Measurements from ENCODE around the gene KCMF1.
A peak's percentile ranks its signal among the peaks of the same experiment; 100 is the strongest.

The KCMF1 gene

GRCh38 chr2:84970868-84971509, at the start of gene KCMF1:
TSS of gene KCMF1 (plus strand) at chr2:84971161. CDS start at chr2:84971452, 291 bp downstream.
- Histone ChIP-seq H3K9ac (ENCODE audit: low read length) (peak within 1 kb of the TSS; percentile 98), H3K27ac (ENCODE audit: low read depth, low read length) (peak within 1 kb of the TSS; percentile 96), H3K9me3 (ENCODE audit: low read length) (no peaks in the 10 kb centered on the region), H3K27me3 (ENCODE audit: control insufficient read depth in 1 of 2, insufficient read depth in 2 of 2, low read length in 2 of 2) (no peaks in the 10 kb centered on the region), H3K36me3 (ENCODE audit: insufficient read depth, low read length) (no peaks in the 10 kb centered on the region), H3K4me1 (ENCODE audit: insufficient read depth, low read length) (peaks cover 41% of the 10 kb centered on the region), H3K4me3 (ENCODE audit: low read depth in 1 of 2, low read length in 2 of 2) (peak within 1 kb of the TSS; percentile 83 to 89)

DNA sequence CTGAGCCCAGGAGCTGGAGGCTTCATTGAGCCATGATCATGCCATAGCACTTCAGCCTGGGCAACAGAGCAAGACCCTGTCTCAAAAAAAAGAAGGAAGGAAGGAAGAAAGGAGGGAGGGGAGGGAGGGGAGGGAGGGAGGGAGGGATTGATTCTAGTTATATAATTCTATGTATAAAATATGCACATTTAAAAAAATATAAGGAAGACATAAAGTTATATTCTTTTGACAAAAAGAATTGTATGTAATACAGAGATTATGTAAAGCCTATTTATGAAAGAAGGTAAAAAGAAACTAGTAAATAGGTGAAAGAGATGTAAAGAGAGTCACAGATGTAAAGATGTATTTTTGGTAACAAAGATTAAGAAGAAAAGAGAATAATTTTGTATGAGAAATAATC, 48.0 kb upstream of the KCMF1 start:
- Histone ChIP-seq H3K27ac (ENCODE audit: low read depth, low read length) (no peak overlapping the region), H3K4me3 (ENCODE audit: low read depth in 1 of 2, low read length in 2 of 2) (no peak overlapping the region), H3K27me3 (ENCODE audit: control insufficient read depth in 1 of 2, insufficient read depth in 2 of 2, low read length in 2 of 2) (no peaks in the 10 kb centered on the region), H3K9ac (ENCODE audit: low read length) (no peak overlapping the region), H3K36me3 (ENCODE audit: insufficient read depth, low read length) (no peaks in the 10 kb centered on the region), H3K9me3 (ENCODE audit: low read length) (no peaks in the 10 kb centered on the region), H3K4me1 (ENCODE audit: insufficient read depth, low read length) (peaks cover 15% of the 10 kb centered on the region)

GRCh38 chr2:84924173-84925106, 46.5 kb upstream of the KCMF1 start:
- Histone ChIP-seq H3K27ac (ENCODE audit: low read depth, low read length) (no peak overlapping the region), H3K9me3 (ENCODE audit: low read length) (no peaks in the 10 kb centered on the region), H3K9ac (ENCODE audit: low read length) (no peak overlapping the region), H3K27me3 (ENCODE audit: control insufficient read depth in 1 of 2, insufficient read depth in 2 of 2, low read length in 2 of 2) (no peaks in the 10 kb centered on the region), H3K36me3 (ENCODE audit: insufficient read depth, low read length) (no peaks in the 10 kb centered on the region), H3K4me1 (ENCODE audit: insufficient read depth, low read length) (peaks cover 15% of the 10 kb centered on the region), H3K4me3 (ENCODE audit: low read depth in 1 of 2, low read length in 2 of 2) (no peak overlapping the region)

- Histone ChIP-seq H3K27me3 (ENCODE audit: control insufficient read depth in 1 of 2, insufficient read depth in 2 of 2, low read length in 2 of 2) (no peaks in the 10 kb centered on the region), H3K27ac (ENCODE audit: low read depth, low read length) (no peak overlapping the region), H3K4me3 (ENCODE audit: low read depth in 1 of 2, low read length in 2 of 2) (peak overlapping the region in 1 of 2 donors; percentile 74), H3K9ac (ENCODE audit: low read length) (no peak overlapping the region), H3K4me1 (ENCODE audit: insufficient read depth, low read length) (peaks cover 8% of the 10 kb centered on the region), H3K36me3 (ENCODE audit: insufficient read depth, low read length) (no peaks in the 10 kb centered on the region), H3K9me3 (ENCODE audit: low read length) (no peaks in the 10 kb centered on the region)
Observed at GRCh38 chr2:84925336-84925723, 45.6 kb upstream of the KCMF1 start.

GRCh38 chr2:84925724-84926376, 45.1 kb upstream of the KCMF1 start:
- Histone ChIP-seq H3K27me3 (ENCODE audit: control insufficient read depth in 1 of 2, insufficient read depth in 2 of 2, low read length in 2 of 2) (no peaks in the 10 kb centered on the region), H3K36me3 (ENCODE audit: insufficient read depth, low read length) (no peaks in the 10 kb centered on the region), H3K27ac (ENCODE audit: low read depth, low read length) (no peak overlapping the region), H3K9me3 (ENCODE audit: low read length) (no peaks in the 10 kb centered on the region), H3K9ac (ENCODE audit: low read length) (no peak overlapping the region), H3K4me1 (ENCODE audit: insufficient read depth, low read length) (peaks cover 5% of the 10 kb centered on the region), H3K4me3 (ENCODE audit: low read depth in 1 of 2, low read length in 2 of 2) (peak overlapping the region in 1 of 2 donors; percentile 74)

DNA sequence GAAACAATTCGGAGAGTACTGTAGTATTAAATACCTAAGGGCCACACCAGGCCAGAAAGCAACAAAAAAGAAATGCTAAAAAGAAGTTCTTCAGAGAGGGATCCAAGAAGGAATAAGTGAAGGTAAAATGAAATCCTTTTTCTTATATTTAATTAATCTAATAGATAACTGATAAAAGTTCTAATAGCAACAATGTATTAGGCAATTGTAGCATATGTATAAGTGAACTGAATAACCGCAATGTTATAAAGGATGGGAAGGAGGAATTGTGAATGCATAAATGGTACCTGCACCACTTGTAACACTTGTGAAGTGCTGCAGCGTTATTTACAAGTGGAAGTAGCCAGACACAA, 43.7 kb upstream of the KCMF1 start:
- H3K4me1 ChIP-seq (ENCODE audit: insufficient read depth, low read length) = peaks cover 5% of the 10 kb centered on the region
- no peaks in the 10 kb centered on the region for H3K27me3 ChIP-seq (ENCODE audit: control insufficient read depth in 1 of 2, insufficient read depth in 2 of 2, low read length in 2 of 2)
- peak overlapping the region in 1 of 2 donors; percentile 74 for H3K4me3 ChIP-seq (ENCODE audit: low read depth in 1 of 2, low read length in 2 of 2)
- no peaks in the 10 kb centered on the region for H3K9me3 ChIP-seq (ENCODE audit: low read length)
- no peak overlapping the region for H3K27ac ChIP-seq (ENCODE audit: low read depth, low read length)
- H3K36me3 ChIP-seq (ENCODE audit: insufficient read depth, low read length) = no peaks in the 10 kb centered on the region
- no peak overlapping the region for H3K9ac ChIP-seq (ENCODE audit: low read length)

DNA sequence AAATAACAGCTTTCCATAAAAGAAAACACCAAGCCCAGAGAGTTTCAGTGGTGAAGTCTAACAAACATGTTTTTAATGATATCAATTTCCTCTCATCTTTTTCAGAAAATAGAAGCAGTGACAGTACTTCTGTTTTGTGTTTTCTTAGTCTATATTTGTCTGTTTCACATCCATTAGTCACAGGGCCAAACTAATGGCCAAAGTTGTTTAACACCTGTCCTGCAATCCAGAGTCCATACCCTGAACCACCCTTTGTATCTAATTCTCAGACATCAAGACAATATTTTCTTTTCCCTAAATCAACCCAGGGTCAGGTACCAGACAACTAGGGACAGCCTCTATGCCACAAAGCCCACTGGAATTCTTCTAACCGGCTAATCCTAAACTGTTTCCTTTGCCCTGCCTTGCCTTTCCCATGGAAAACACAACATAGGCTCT, 39.6 kb upstream of the KCMF1 start:
- no peak overlapping the region for H3K27ac ChIP-seq (ENCODE audit: low read depth, low read length)
- no peak overlapping the region for H3K9ac ChIP-seq (ENCODE audit: low read length)
- no peaks in the 10 kb centered on the region for H3K4me1 ChIP-seq (ENCODE audit: insufficient read depth, low read length)
- no peaks in the 10 kb centered on the region for H3K36me3 ChIP-seq (ENCODE audit: insufficient read depth, low read length)
- H3K4me3 ChIP-seq (ENCODE audit: low read depth in 1 of 2, low read length in 2 of 2) = no peak overlapping the region
- H3K27me3 ChIP-seq (ENCODE audit: control insufficient read depth in 1 of 2, insufficient read depth in 2 of 2, low read length in 2 of 2) = no peaks in the 10 kb centered on the region
- no peaks in the 10 kb centered on the region for H3K9me3 ChIP-seq (ENCODE audit: low read length)

DNA sequence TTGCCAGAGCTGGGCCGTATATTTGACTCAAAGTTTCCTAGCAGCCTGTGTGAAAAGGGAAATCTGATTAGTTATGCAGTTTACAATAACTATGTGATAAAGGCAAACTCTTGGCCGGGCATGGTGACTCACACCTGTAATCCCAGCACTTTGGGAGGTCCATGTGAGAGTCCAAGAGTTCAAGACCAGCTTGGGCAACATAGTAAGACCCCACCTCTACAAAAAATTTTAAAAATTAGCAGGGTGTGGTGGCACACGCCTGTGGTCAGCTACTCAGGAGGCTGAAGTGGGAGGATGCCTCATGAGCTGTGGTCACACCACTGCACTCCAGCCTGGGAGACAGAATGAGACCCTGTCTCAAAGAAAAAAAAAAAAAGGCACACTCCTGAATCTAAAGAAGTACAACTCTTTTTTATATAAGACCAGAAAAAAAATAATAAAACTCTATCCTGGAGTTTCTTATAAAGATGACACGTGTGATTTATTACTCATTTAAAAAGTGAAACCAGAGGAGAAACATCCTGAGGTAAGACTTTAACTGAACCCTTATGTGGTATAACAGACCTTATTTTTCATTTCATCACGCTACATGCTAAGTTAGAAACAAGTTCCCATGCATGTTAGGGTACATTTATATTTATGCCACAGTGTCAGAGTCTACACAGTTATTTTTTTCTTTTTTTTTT, 32.6 kb upstream of the KCMF1 start:
- Histone ChIP-seq H3K27ac (ENCODE audit: low read depth, low read length) (no peak overlapping the region), H3K4me3 (ENCODE audit: low read depth in 1 of 2, low read length in 2 of 2) (no peak overlapping the region)

DNA sequence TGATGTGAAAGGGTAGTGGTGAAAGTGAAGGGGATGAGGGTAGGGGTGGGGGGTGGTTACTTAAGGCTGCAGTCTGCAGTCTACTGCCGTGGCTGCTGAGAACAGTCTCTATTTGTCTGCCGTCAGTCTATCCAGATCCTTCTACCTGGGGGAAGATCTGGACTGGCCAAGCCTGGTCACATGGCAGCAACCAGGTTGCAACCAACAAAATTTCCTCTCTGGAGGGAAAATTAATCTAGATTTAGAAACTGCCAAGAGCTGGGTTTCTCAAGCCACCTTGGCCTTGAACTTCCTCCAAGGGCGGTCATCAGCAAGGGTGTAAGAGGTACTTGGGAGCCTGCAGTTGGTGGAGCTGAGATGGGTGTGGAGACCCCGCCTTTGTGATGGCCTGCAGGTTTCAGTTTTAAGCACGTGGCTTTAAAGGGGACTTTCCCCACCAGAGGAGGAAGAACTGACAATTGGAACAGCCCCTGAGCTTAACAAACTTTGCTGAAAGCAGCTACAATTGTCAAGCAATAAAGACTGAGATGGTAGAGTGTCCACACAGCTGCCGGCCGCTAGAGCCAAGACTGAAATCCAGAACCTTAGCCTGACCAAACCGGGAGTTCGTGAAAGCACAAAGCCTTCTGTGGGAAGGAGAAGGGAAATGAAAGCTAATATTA, 31.4 kb upstream of the KCMF1 start:
- H3K4me1 ChIP-seq (ENCODE audit: insufficient read depth, low read length) = no peaks in the 10 kb centered on the region
- H3K9me3 ChIP-seq (ENCODE audit: low read length) = no peaks in the 10 kb centered on the region
- no peak overlapping the region for H3K4me3 ChIP-seq (ENCODE audit: low read depth in 1 of 2, low read length in 2 of 2)
- no peaks in the 10 kb centered on the region for H3K27me3 ChIP-seq (ENCODE audit: control insufficient read depth in 1 of 2, insufficient read depth in 2 of 2, low read length in 2 of 2)
- H3K27ac ChIP-seq (ENCODE audit: low read depth, low read length) = no peak overlapping the region
- no peak overlapping the region for H3K9ac ChIP-seq (ENCODE audit: low read length)
- H3K36me3 ChIP-seq (ENCODE audit: insufficient read depth, low read length) = no peaks in the 10 kb centered on the region

More for the DNA sequence above, 32.6 kb upstream of the KCMF1 start:
- no peaks in the 10 kb centered on the region for H3K4me1 ChIP-seq (ENCODE audit: insufficient read depth, low read length)
- H3K36me3 ChIP-seq (ENCODE audit: insufficient read depth, low read length) = no peaks in the 10 kb centered on the region
- no peaks in the 10 kb centered on the region for H3K9me3 ChIP-seq (ENCODE audit: low read length)
- no peak overlapping the region for H3K9ac ChIP-seq (ENCODE audit: low read length)
- no peaks in the 10 kb centered on the region for H3K27me3 ChIP-seq (ENCODE audit: control insufficient read depth in 1 of 2, insufficient read depth in 2 of 2, low read length in 2 of 2)

DNA sequence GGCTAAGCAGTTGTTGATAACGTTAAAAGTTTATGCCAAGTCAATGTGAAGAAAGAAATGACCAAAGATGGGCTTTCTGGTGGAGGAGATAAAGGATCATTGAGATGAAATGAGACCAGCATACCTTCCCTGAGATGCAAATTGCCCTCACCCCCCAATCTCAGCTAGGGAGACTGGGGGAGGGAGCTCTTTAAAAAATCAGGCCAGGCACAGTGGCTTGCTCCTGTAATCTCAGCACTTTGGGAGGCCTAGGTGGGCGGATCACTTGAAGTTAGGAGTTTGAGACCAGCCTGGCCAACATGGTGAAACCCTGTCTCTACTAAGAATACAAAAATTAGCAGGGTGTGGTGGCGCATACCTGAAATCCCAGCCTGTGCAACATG, 30.9 kb upstream of the KCMF1 start:
- no peak overlapping the region for H3K4me3 ChIP-seq (ENCODE audit: low read depth in 1 of 2, low read length in 2 of 2)
- H3K27me3 ChIP-seq (ENCODE audit: control insufficient read depth in 1 of 2, insufficient read depth in 2 of 2, low read length in 2 of 2) = no peaks in the 10 kb centered on the region
- H3K36me3 ChIP-seq (ENCODE audit: insufficient read depth, low read length) = no peaks in the 10 kb centered on the region
- H3K9ac ChIP-seq (ENCODE audit: low read length) = no peak overlapping the region
- no peak overlapping the region for H3K27ac ChIP-seq (ENCODE audit: low read depth, low read length)
- H3K9me3 ChIP-seq (ENCODE audit: low read length) = no peaks in the 10 kb centered on the region
- no peaks in the 10 kb centered on the region for H3K4me1 ChIP-seq (ENCODE audit: insufficient read depth, low read length)

Measured in muscle layer of colon (tissue), 2 donors.